Sciatic nerve (tissue), 2 donors: ENCODE data around the gene CPED1. TPM values are rescaled to one million over a fixed set of nuclear protein-coding genes. Genes with fewer than 3 reads are reported as not detected.
"Not testable (repeated sequence)": the region's sequence is repeated elsewhere in the genome, so short reads cannot be mapped to it uniquely, and the experiment has no call there.

Source experiments
- ATAC-seq: fragments of 200-7000 bp; cut with Tn5 transposase; one replicate; pipeline ENCODE4 v1.9.1; 2020; ENCODE audit warnings: mild to moderate bottlenecking, moderate library complexity
- DNase-seq: peaks from one replicate; pipeline ENCODE4 v3.0.0-alpha.2; 2020; ENCODE audit warnings: low spot score
- intact Hi-C: fragments of 100-400 bp; cut with DNase I; formaldehyde crosslinking; loops from one replicate; pipeline ENCODE4 v1.14.2; 2022
- total RNA-seq: library from RNA; stranded (reverse); fragmentation: NEBNext Ultra II Directional; extraction: Animal tissue kit (Norgen Biotek cat#: 25700); gene quantifications from one replicate; pipeline ENCODE4 v1.2.1, GENCODE V29; 2021
- donor health status: DM: no; HTN: no; CAD: no.
- donor health status: DM: no; HTN: no; CAD: no.

The CPED1 gene
- total RNA-seq, 1 donor from 2014 or later: 41.9 TPM

DNA sequence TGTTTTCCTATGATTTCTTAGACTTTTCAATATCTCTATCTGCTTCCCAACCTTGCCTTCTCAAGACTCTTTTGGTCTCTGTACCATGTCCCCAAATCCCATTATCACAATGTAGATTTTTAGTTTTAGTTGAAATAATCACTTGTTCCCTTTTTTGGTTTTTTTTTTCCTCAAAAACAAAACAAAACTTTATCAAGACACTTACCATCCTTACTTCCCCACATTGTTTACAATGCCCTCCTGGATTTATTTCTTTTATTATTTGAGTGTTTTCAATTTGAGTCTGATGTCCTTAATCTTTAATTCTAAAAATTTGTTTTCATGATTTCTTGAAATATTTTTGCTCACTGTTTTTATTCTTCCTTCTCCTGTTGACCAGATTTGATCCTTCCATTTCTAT, 112.6 kb downstream of the CPED1 start:
- intact Hi-C loops: no loop called here
- ATAC-seq (no peak), DNase-seq (no peak)

DNA sequence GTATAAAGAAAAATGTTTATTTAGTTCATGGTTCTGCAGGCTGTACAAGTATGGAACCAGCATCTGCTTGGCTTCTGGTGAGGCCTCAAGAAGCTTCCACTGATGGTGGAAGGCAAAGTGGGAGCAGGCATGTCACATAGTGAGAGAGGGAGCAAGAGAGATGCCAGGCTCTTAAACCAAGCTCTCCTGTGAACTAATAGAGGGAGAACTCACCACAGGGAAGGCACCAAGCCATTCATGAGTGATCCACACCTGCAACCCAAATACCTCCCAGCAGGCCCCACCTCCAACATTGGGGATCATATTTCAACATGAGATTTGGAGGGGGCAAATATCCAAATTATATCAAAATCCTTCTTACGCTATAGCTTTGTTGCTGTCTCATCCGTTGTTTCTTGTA, 113.1 kb downstream of the CPED1 start:
- intact Hi-C loops: no loop called here
- ATAC-seq (no peak), DNase-seq (no peak)

- DNase-seq (no peak), ATAC-seq (no peak)
- intact Hi-C loops: no loop called here
Measured at GRCh38 chr7:121102619-121103018, 114.1 kb downstream of the CPED1 start.

DNA sequence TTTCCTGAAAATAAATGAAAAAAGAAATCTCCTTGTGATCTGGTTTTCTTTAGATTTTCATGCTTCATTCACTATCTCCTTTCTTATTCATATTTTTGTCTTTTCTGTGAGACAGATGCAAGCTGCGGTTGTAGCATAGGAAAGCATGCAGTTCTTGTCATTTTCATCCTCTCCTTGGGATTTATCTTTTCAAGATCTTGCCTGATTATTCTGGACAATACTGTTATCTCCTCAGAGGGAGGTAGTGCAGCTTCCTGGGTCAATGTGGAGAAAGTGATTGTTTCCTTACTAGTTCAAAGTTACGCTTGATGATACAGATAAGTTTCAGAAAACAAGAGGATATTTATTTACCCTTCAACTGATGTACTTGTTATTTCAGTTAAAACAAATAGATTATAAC, 114.6 kb downstream of the CPED1 start:
- intact Hi-C loops: no loop called here
- ATAC-seq: no peak
- no peak for DNase-seq

- ATAC-seq: no peak
- intact Hi-C loops: no loop called here
- no peak for DNase-seq
Measured at GRCh38 chr7:121103579-121103978, 115.1 kb downstream of the CPED1 start.

DNA sequence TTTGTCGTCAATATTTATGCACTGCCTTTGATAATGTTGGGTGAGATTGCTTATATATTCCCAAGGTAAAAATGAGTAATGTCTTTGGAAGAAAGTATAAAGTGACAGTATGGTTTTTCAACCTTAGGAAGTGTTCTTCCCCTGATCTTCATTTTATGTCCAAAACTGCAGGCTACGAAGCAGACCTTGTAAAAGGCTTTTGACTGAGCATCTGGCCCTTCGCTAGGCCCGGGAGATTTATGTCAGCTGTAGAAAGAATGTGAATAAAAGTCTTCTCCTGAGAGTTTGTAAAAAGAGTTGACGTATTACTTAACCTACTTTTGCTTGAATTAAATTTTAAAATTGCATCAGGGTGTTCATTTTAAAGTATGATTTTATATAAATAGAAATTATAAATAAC, 116.8 kb downstream of the CPED1 start:
- no peak for ATAC-seq
- intact Hi-C loops: no loop called here
- DNase-seq: no peak

DNA sequence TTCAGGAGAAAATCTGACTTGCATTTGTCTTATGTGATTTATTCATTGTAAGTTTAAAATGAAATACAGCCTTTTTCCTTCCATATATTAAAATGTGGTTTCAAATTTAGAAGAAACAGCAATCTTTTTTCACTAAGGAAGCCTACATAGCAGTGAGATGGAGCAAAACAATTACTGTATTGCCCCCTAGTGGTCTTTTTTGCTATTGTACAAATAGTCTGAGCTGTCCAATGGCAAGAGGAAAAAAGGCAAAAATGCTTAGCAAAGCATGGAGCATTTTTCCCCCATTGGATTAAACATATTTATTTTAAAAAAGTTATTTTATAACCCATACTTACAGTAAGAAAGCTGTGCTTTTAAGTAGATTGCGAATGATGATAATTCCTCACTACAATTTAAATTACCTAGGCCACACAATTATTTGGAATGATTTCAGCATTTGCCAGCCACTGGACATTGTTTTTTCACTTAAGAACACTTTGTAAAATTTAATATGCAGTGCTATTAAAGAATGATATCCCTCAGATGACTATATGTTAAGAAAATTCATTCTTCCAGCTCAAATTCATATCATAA, 119.5 kb downstream of the CPED1 start:
- DNase-seq (no peak), ATAC-seq (peak; percentile 89)
- intact Hi-C loops: no loop called here

DNA sequence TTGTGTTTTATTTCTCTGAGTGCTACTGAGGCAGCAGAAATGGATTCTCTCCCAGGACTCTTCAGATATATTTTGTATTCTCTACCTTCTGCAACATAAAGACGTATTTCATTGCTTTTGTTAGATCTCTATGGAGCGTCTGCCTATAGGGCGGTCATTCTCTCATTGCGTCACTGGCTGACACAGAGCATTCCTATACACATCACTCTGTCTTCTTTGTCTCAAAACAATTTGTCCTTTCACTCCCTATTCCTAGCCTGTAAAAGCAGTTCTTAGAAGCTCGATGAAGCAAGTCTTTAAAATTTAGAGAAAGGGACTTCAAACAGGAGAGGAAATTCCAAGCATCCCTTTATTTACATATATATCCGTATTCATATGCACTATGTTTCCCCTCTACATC, 120.6 kb downstream of the CPED1 start:
- ATAC-seq (no peak), DNase-seq (no peak)
- intact Hi-C loops: no loop called here

- intact Hi-C loops: no loop called here
- no peak for ATAC-seq
Measured at GRCh38 chr7:121113288-121113687, 124.8 kb downstream of the CPED1 start.

GRCh38 chr7:121116396-121116795, 127.9 kb downstream of the CPED1 start:
- DNase-seq (no peak), ATAC-seq (no peak)
- intact Hi-C loops: no loop called here

More at GRCh38 chr7:121113288-121113687, 124.8 kb downstream of the CPED1 start:
- no peak for DNase-seq

GRCh38 chr7:121119047-121119446, 130.5 kb downstream of the CPED1 start:
- DNase-seq: no peak
- no peak for ATAC-seq
- intact Hi-C loops: no loop called here

DNA sequence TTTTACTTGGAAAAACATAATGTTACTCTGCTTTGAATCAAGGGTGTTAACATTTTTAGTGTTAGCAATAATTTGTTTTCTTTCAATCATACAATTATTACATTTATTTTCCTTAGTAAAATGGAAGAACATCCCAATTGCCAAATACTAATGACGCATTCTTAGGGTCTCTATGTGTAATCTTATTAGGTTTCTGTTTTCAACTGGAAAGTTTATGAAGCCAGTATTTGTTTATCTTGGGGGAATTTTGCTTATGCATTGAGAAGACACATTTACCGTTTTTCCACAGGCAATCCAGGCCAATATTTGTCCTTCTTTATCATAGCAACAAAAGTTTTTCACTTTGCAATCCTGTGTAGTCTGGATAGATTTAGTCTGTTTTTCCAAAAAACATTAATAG, 134.5 kb downstream of the CPED1 start:
- intact Hi-C loops: no loop called here
- ATAC-seq (no peak), DNase-seq (no peak)

DNA sequence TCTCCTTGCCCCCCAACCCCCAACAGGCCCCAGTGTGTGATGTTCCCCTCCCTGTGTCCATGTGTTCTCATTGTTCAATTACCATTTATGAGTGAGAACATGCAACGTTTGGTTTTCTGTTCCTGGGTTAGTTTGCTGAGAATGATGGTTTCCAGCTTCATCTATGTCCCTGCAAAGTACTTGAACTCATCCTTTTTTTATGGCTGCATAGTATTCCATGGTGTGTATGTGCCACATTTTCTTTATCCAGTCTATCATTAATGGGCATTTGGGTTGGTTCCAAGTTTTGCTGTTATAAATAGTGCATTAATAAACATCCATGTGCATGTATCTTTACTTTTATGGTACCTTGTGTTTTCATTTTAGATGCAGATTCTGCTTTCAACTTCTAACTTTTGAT, 136.9 kb downstream of the CPED1 start:
- ATAC-seq, DNase-seq, intact Hi-C loops: not testable (repeated sequence)

DNA sequence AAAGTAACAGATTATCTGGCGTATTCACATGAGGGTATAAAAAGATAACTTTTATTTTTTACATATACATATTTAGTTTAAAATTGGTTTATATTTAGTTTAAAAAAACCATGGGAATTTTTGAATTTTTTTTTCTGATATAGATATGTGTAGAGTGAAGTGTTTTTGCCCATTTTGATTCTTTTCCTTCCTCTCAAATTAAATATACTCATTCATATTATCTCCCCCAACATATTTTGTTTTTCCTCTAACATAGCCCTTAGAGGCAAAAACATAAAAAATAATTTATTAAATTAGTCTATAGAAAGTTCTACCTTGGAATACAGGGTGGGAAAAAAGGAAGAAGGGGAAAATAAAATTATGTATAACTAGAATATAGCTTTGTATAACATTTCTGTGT, 137.7 kb downstream of the CPED1 start:
- DNase-seq (no peak), ATAC-seq (no peak)
- intact Hi-C loops: no loop called here

DNA sequence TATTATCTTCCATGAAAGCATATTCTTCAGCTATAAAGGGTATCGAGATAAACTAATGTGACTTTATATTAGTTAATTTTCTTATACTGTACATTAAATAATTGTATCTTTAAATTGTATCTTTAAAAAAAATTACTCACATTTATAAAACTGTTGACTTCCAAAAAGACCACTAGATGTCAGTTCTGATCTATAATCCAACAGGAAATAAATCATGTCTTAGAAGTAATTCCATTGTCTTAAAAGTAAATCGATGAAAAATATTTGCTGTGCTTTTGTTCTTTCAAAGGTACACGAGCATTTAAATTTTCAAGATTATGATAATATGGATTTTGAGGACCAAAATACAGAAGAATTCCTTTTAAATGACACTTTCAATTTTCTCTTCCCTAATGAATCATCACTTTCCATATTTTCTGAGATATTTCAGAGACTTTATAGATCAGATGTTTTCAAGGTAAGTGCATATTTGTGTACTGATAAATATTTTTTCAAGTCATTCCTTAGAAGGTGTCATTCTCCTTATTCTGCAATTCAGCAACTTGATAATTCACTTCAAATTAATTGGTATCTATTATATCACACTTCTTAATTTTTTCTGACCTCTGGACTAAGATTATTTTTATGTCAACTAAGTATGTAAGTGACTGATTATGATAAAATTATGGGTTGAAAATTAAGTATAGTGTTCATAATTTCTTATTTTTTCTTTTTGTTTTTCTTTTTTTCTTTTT, 138.5 kb downstream of the CPED1 start:
- no peak for ATAC-seq
- intact Hi-C loops: no loop called here

DNA sequence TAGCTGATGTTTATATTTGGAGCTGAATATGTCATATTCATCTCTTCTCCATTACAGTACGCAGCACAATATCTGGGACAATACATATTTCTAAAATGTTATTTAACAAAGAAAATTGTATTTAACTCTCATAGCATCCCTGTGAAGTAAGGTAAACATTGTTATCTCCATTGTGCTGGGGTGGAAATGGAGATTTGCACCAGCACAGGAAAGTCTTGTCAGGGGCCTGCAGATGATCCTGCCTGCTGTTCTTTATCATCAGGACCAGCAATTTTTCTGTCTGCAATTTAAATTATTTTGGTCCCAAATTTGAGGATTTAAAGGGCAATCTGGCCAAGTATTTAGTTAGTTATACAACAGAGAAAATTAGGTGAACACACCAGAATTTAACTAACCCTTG, 144.4 kb downstream of the CPED1 start:
- intact Hi-C loops: no loop called here
- DNase-seq: no peak
- ATAC-seq: no peak

More for the DNA sequence above, 138.5 kb downstream of the CPED1 start:
- DNase-seq: no peak

DNA sequence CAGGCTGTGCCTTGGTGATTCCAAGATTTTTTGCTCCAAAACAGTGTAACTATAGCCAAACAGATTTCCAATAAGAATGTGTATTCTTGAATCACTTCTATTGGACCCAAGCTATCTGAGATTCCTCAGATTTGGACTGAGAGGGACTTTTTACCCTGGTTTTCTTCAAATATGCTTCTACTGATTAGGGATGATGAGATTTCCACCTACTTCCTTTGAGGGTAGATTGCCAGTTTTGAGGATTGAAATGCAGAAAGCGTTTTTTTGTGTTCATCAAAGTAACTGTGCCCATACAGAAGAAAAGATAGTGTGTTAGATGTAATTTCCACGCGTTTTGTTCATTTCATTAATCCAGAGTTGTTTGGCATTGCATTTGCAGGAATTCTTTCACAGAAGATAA, 144.9 kb downstream of the CPED1 start:
- no peak for ATAC-seq
- intact Hi-C loops: no loop called here
- DNase-seq: no peak

DNA sequence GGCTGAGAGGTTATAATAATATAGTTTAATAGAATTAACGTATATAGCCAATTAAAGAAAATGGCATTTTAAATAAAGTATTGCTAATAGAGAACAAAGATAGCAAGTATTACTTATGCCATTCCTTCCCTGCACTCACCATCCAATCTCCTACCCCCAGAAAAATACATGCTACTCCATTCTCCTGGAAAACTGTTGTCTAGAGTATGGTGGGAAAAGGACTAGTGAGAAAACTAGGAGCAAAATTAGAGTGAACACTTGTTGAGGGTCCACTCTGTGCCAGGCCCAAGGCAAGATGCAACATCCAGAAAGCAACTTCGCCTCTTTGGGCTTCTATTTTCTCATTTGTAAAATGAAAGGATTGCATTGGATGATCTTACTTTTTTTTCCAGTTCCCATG, 149.1 kb downstream of the CPED1 start:
- no peak for DNase-seq
- no peak for ATAC-seq
- intact Hi-C loops: no loop called here

DNA sequence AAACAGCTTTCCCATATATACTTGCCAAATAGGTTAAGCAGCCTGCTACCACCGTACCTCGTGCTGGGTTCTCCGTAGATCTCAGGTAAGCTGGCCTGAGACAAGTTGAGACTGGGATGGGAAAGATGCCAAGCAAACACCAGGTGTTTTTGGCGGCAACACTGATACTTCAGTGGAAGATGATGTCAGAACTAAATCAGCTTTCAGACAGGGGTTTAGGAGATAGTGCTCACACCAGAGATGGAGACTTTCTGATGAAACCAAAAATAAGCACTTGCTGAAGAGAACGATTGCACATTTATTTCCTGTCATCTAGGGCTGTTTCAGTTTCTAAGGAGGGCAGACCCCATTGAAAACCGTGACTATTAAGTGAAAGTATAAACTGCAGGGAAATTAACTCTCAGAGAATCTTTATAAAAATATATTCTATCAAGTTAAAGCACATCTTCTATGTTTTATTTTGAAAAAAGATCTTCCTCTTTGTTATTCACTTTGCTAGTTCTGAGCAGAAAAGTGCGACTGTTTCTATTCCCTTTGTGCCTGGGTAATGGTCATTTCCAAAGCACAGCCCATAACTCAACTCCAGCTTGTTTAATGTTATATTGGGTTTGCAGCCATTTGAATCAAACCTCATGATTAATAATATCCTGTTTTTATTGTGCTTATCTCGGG, 149.9 kb downstream of the CPED1 start:
- no peak for DNase-seq
- intact Hi-C loops: no loop called here
- ATAC-seq: peak; percentile 34

DNA sequence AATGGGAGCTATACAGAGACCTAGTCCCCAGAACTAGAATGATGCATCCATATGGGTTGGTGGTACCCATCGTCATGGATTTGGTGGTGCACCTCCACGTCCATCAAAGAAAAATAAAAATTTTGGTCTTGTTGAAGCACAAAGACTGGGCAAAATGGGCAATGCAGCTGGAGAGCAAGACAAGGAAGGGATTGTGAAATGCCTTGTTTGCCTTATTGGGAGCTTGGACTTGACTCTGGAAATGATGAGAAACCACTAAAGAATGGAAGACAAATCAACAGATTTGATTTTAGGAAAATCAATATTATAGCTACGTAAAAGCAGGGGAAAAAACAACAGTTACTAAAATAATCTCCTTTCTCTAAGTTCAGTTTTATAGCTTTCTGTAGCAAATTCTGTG, 150.9 kb downstream of the CPED1 start:
- DNase-seq (no peak), ATAC-seq (peak; percentile 57)
- intact Hi-C loops: no loop called here
